C4-2B (cell line): ENCODE data around the gene CXCL11.
"Not testable (repeated sequence)": the region's sequence is repeated elsewhere in the genome, so short reads cannot be mapped to it uniquely, and the experiment has no call there.

Experiments used
- H3K27ac ChIP-seq: fragments of 450-650 bp; 2 replicates; pipeline ENCODE4 v1.5.1; 2017
- CTCF ChIP-seq: fragments of 450-650 bp; conservative IDR thresholded peaks from 2 replicates; pipeline ENCODE4 v1.5.1; 2017; ENCODE audit warnings: mild to moderate bottlenecking
- ZFX ChIP-seq: fragments of 450-650 bp; IDR thresholded peaks from 2 replicates; pipeline ENCODE4 v1.6.1; 2017

Gene CXCL11

GRCh38 chr4:76058888-76059426 is 23.1 kb upstream of the CXCL11 start:
- H3K27ac ChIP-seq, result no peak overlapping the region
- no peak for TF ChIP-seq ZFX
- no peak for TF ChIP-seq CTCF

- TF ChIP-seq CTCF (no peak), ZFX (no peak)
- H3K27ac ChIP-seq, result no peak overlapping the region
These were observed 22.4 kb upstream of the CXCL11 start for GRCh38 chr4:76058302-76058701.

- no peak overlapping the region for H3K27ac ChIP-seq
These were observed 19.6 kb upstream of the CXCL11 start for GRCh38 chr4:76055421-76055820.

GRCh38 chr4:76055016-76055415 is 19.1 kb upstream of the CXCL11 start:
- TF ChIP-seq CTCF (no peak), ZFX (no peak)
- no peak overlapping the region for H3K27ac ChIP-seq

More at GRCh38 chr4:76055421-76055820, 19.6 kb upstream of the CXCL11 start:
- TF ChIP-seq ZFX (no peak), CTCF (no peak)

GRCh38 chr4:76053730-76054129 is 17.9 kb upstream of the CXCL11 start:
- no peak overlapping the region for H3K27ac ChIP-seq

GRCh38 chr4:76050560-76051050 is 14.7 kb upstream of the CXCL11 start:
- not testable (repeated sequence) for H3K27ac ChIP-seq

More at GRCh38 chr4:76053730-76054129, 17.9 kb upstream of the CXCL11 start:
- TF ChIP-seq ZFX (no peak), CTCF (no peak)

- not testable (repeated sequence) for H3K27ac ChIP-seq
These were observed 14.1 kb upstream of the CXCL11 start for GRCh38 chr4:76049860-76050416.

GRCh38 chr4:76044686-76045085 is 8.8 kb upstream of the CXCL11 start:
- H3K27ac ChIP-seq, result not testable (repeated sequence)

GRCh38 chr4:76043306-76043705 is 7.4 kb upstream of the CXCL11 start:
- H3K27ac ChIP-seq, result not testable (repeated sequence)

- H3K27ac ChIP-seq, result not testable (repeated sequence)
These were observed 6.5 kb upstream of the CXCL11 start for GRCh38 chr4:76042241-76042998.
